Measurements from ENCODE around the gene SSH2.

- TF ChIP-seq, protein P1, sequence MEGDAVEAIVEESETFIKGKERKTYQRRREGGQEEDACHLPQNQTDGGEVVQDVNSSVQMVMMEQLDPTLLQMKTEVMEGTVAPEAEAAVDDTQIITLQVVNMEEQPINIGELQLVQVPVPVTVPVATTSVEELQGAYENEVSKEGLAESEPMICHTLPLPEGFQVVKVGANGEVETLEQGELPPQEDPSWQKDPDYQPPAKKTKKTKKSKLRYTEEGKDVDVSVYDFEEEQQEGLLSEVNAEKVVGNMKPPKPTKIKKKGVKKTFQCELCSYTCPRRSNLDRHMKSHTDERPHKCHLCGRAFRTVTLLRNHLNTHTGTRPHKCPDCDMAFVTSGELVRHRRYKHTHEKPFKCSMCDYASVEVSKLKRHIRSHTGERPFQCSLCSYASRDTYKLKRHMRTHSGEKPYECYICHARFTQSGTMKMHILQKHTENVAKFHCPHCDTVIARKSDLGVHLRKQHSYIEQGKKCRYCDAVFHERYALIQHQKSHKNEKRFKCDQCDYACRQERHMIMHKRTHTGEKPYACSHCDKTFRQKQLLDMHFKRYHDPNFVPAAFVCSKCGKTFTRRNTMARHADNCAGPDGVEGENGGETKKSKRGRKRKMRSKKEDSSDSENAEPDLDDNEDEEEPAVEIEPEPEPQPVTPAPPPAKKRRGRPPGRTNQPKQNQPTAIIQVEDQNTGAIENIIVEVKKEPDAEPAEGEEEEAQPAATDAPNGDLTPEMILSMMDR (IDR thresholded peaks at IDR 0.05): no peak
- TF ChIP-seq EP300 (IDR thresholded peaks at IDR 0.05; ENCODE audit: borderline replicate concordance in 1 of 2, low read depth in 1 of 2, low read length in 1 of 2) (no peak), ZBTB33 (IDR thresholded peaks at IDR 0.05; ENCODE audit: borderline replicate concordance, low read depth) (no peak), USF1 (IDR thresholded peaks at IDR 0.05; ENCODE audit: borderline replicate concordance, low read depth) (no peak), SIN3A (IDR thresholded peaks at IDR 0.05; ENCODE audit: borderline replicate concordance, low read depth, low read length) (no peak), YY1 (IDR thresholded peaks at IDR 0.05; ENCODE audit: low read depth) (no peak), CHD2 (IDR thresholded peaks at IDR 0.05; ENCODE audit: low read length, partially characterized antibody) (no peak), IRF3 (IDR thresholded peaks at IDR 0.05; ENCODE audit: low read depth, low read length) (no peak)
- TF ChIP-seq, protein P2, sequence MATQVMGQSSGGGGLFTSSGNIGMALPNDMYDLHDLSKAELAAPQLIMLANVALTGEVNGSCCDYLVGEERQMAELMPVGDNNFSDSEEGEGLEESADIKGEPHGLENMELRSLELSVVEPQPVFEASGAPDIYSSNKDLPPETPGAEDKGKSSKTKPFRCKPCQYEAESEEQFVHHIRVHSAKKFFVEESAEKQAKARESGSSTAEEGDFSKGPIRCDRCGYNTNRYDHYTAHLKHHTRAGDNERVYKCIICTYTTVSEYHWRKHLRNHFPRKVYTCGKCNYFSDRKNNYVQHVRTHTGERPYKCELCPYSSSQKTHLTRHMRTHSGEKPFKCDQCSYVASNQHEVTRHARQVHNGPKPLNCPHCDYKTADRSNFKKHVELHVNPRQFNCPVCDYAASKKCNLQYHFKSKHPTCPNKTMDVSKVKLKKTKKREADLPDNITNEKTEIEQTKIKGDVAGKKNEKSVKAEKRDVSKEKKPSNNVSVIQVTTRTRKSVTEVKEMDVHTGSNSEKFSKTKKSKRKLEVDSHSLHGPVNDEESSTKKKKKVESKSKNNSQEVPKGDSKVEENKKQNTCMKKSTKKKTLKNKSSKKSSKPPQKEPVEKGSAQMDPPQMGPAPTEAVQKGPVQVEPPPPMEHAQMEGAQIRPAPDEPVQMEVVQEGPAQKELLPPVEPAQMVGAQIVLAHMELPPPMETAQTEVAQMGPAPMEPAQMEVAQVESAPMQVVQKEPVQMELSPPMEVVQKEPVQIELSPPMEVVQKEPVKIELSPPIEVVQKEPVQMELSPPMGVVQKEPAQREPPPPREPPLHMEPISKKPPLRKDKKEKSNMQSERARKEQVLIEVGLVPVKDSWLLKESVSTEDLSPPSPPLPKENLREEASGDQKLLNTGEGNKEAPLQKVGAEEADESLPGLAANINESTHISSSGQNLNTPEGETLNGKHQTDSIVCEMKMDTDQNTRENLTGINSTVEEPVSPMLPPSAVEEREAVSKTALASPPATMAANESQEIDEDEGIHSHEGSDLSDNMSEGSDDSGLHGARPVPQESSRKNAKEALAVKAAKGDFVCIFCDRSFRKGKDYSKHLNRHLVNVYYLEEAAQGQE (IDR thresholded peaks at IDR 0.05; ENCODE audit: low read depth, low read length): no peak
Measured at GRCh38 chr17:29699283-29699682, 230.7 kb downstream of the SSH2 start.

All from SK-N-SH (cell line).